ENCODE data around the gene CNTNAP2. TPM values are rescaled to one million over a fixed set of nuclear protein-coding genes. Genes with fewer than 3 reads are reported as not detected.

Gene CNTNAP2
- total RNA-seq, 2 experiments from 2014 or later: not detected

DNA sequence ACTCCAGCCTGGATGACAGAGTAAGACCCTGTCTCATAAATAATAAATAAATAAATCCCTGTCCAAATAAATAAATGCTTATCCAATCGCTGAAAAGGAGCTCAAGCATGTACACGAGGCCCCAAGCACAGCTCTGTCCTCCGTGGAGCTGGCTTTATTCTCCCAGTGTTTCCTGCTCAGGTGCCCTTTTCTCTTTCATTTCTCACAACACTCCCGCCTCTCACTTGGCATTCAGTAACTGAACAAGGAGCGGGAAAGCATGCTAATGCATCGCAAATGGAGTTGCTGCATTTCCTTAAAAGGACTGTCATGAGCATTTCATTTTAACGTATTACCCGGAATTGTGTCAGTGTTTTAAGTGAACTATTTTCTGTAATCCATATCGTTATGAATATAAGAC, 2263.1 kb downstream of the CNTNAP2 start:
- Mint-ChIP-seq H3K4me1 (ENCODE audit: low read depth) (no peaks in the 10 kb centered on the region), H3K27me3 (peaks cover 2% of the 10 kb centered on the region), H3K9me3 (peaks cover 4% of the 10 kb centered on the region), H3K36me3 (no peaks in the 10 kb centered on the region), H3K4me3 (no peak overlapping the region), H3K27ac (no peak overlapping the region)
- ChIA-PET CTCF (no interaction called here), POLR2A (no interaction called here)
- intact Hi-C loops (cut with micrococcal nuclease): no loop called here
- DNase-seq: no peak

DNA sequence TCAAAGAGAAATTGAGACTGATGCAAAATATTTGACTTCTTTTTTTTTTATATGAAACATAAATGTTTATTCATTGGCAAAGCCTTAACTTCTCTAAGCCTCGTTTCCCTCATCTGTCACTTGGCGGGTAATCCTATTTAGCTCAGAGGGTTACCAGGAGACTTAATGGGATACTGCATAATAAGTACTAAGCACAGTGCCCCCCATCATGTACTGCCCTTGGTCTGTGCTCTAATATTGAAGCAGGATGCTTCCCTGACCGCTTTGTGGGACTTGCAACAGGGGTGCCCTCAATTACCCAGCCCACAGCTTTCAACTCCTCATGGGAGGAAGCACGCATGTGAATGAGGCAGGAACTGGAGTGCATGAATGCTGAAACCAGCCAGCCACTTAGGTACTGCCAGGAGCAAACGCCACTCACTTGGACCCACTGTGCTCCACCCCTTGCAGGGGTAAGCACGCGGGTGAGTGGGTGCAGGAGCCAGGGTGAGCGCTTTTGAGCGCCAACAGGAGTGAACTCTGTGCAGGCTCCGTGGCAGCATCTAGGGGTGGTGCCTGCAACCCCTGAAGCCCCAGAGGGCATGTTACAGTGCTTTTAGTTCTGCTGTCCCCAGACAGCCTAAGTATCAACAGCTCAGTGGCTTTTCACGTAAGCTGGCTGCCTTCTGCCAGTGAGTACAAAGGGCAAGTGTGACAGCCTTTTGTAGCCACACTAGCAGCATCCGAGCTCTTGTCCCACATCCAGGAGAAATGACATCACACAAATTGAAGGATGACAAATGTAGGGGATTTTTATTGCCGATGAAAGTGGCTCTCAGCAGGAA, 2264.2 kb downstream of the CNTNAP2 start:
- Mint-ChIP-seq H3K36me3 (no peaks in the 10 kb centered on the region), H3K4me3 (no peak overlapping the region), H3K4me1 (ENCODE audit: low read depth) (no peaks in the 10 kb centered on the region), H3K27ac (no peak overlapping the region), H3K9me3 (peaks cover 4% of the 10 kb centered on the region), H3K27me3 (peaks cover 2% of the 10 kb centered on the region)
- no peak for DNase-seq
- ChIA-PET POLR2A (no interaction called here), CTCF (no interaction called here)
- intact Hi-C loops (cut with micrococcal nuclease): no loop called here

DNA sequence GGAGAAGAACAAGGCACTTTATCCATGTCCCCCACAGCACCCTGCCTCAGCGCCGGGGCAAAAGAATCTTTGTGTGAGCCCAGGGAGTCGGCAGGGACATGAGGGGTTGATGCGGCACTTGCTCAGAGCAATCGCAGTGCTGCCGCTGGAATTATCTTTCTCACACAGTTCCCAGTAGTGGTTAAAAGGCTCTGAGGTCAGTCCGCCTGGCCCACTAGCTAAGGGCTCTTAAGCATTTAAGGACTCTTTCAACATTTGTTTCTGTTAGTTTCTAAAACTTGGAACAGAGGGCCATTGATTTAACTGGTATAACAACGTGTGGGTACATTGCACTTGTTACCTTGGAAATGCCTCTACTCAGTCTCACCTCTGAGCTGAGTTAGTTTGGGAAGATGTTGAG, 2266.0 kb downstream of the CNTNAP2 start:
- no peaks in the 10 kb centered on the region for H3K36me3 Mint-ChIP-seq
- no peak for DNase-seq
- POLR2A ChIA-PET: no interaction called here
- no peaks in the 10 kb centered on the region for H3K4me1 Mint-ChIP-seq (ENCODE audit: low read depth)
- H3K9me3 Mint-ChIP-seq: peaks cover 4% of the 10 kb centered on the region
- CTCF ChIA-PET: no interaction called here
- intact Hi-C loops (cut with micrococcal nuclease): no loop called here
- H3K4me3 Mint-ChIP-seq: no peak overlapping the region
- peaks cover 2% of the 10 kb centered on the region for H3K27me3 Mint-ChIP-seq
- no peak overlapping the region for H3K27ac Mint-ChIP-seq

DNA sequence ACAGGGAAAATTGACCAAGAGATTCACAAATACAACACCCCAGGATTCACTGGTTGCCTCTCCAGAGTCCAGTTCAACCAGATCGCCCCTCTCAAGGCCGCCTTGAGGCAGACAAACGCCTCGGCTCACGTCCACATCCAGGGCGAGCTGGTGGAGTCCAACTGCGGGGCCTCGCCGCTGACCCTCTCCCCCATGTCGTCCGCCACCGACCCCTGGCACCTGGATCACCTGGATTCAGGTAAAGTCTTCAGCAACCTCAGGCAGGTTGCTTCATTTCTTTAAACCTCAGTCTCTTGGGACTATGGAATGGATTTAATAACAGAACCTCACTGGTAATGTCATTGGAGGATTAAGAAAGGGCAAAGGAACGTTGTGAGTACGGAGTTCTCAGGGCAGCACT, 2267.1 kb downstream of the CNTNAP2 start:
- Mint-ChIP-seq H3K4me3 (no peak overlapping the region), H3K9me3 (peaks cover 4% of the 10 kb centered on the region), H3K4me1 (ENCODE audit: low read depth) (no peaks in the 10 kb centered on the region), H3K27me3 (peaks cover 2% of the 10 kb centered on the region), H3K27ac (no peak overlapping the region), H3K36me3 (no peaks in the 10 kb centered on the region)
- ChIA-PET CTCF (interaction anchor here (0.8 kb wide), 1 partner anchor 288 kb away, joined by 3 read pairs; no protein-coding TSS in a partner anchor), POLR2A (no interaction called here)
- DNase-seq: no peak
- intact Hi-C loops (cut with micrococcal nuclease): no loop called here

DNA sequence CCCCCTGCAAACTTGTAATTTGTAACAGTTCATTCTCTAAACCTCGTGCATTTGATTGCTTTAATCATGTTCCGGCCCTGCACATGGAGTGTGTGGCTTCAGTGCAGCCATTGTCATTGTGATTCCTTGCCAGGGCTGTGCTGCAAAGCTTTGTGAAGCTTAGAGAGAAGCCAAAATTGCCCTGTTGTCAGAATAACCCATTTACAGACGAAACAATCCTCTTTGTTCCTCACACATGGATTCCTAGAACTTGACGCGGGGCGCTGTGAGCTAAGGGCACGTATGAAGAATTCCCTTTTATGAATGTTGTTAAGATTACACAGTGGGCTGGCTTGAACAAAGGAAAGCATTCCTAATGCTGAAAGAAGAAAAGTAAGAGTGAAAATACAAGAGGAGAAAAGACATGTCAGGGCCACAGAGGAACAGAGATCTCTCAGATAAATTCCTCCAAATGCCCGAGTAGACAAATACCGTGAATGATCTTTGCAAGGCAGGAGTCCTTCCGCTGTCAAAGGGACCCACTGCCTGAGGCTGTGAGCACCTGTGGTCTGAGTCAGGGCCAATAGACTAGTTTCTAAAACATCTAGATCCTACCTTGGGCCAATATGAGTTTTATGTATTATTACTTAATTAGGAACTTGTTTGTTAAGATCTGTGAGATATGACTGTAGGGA, 2268.5 kb downstream of the CNTNAP2 start:
- ChIA-PET POLR2A (no interaction called here), CTCF (no interaction called here)
- Mint-ChIP-seq H3K27me3 (no peaks in the 10 kb centered on the region), H3K4me3 (no peak overlapping the region), H3K27ac (no peak overlapping the region), H3K9me3 (peaks cover 11% of the 10 kb centered on the region), H3K4me1 (ENCODE audit: low read depth) (no peaks in the 10 kb centered on the region), H3K36me3 (peaks cover 2% of the 10 kb centered on the region)
- DNase-seq: no peak
- intact Hi-C loops (cut with micrococcal nuclease): no loop called here

DNA sequence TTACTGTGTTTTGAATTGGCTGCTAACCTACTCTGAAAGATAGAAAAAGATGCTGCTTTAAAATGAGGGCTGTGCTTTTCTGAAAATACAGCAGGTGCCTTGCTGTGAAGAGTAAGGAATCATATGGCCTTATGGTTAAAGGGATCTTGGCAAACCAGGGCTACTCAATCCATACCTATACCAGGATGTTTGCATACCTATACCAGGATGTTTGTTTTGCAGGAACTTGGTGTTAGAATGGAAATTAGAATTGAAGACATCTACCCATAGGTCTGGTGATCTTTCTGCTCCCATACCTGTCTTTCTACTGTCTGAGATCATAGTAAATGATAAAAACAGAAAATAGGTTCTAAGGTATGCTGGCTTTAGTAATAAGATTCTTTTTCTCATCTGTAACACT, 2273.8 kb downstream of the CNTNAP2 start:
- DNase-seq: no peak
- ChIA-PET CTCF (no interaction called here), POLR2A (no interaction called here)
- Mint-ChIP-seq H3K27me3 (peaks cover 2% of the 10 kb centered on the region), H3K4me3 (no peak overlapping the region), H3K4me1 (ENCODE audit: low read depth) (no peaks in the 10 kb centered on the region), H3K9me3 (peaks cover 6% of the 10 kb centered on the region), H3K36me3 (peaks cover 2% of the 10 kb centered on the region), H3K27ac (no peak overlapping the region)
- intact Hi-C loops (cut with micrococcal nuclease): no loop called here

DNA sequence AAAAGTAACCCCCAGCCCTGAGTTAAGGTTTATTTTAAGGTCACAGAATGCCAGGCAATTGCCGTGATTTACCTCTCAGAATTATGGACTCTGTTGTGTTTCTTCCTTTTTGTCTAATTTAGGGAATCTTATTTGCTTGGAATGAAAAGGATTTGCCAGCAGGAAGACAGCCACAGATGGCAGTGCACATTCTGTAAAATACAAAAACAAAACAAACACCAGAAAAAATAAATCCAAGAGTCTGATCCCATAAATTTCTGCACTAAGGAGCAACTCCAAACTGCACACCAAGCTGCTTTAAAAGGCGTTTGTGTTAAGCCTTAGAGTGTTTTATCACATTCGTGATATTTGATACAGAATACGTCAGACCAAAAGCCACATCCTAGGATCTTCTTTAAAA, 2275.0 kb downstream of the CNTNAP2 start:
- Mint-ChIP-seq H3K9me3 (peaks cover 6% of the 10 kb centered on the region), H3K4me3 (no peak overlapping the region), H3K4me1 (ENCODE audit: low read depth) (no peaks in the 10 kb centered on the region), H3K36me3 (peaks cover 2% of the 10 kb centered on the region), H3K27me3 (peaks cover 10% of the 10 kb centered on the region), H3K27ac (no peak overlapping the region)
- CTCF ChIA-PET: no interaction called here
- POLR2A ChIA-PET: no interaction called here
- no peak for DNase-seq
- intact Hi-C loops (cut with micrococcal nuclease): no loop called here

DNA sequence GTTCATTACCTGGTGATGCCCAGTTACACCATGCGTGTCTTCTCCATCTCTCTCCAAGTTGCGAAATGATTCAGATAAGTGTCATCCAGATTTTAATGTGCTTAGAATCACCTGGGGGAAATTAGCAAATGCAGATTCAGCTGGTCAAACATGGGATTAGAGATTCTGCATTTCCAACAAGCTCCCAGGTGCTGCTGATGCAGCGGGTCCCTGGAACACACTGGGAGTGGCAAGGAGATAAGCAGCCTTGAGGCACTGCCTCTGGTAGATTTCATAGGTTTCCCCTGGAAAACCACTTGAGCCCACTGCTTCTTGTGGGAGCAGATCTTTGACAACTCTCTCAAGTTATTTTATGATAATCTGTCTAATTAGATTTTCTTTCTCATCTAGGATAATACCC, 2278.0 kb downstream of the CNTNAP2 start:
- no peak for DNase-seq
- Mint-ChIP-seq H3K4me1 (ENCODE audit: low read depth) (no peaks in the 10 kb centered on the region), H3K27me3 (peaks cover 22% of the 10 kb centered on the region), H3K27ac (no peak overlapping the region), H3K4me3 (no peak overlapping the region), H3K36me3 (no peaks in the 10 kb centered on the region), H3K9me3 (peaks cover under 1% of the 10 kb centered on the region)
- POLR2A ChIA-PET: no interaction called here
- CTCF ChIA-PET: no interaction called here
- intact Hi-C loops (cut with micrococcal nuclease): no loop called here

DNA sequence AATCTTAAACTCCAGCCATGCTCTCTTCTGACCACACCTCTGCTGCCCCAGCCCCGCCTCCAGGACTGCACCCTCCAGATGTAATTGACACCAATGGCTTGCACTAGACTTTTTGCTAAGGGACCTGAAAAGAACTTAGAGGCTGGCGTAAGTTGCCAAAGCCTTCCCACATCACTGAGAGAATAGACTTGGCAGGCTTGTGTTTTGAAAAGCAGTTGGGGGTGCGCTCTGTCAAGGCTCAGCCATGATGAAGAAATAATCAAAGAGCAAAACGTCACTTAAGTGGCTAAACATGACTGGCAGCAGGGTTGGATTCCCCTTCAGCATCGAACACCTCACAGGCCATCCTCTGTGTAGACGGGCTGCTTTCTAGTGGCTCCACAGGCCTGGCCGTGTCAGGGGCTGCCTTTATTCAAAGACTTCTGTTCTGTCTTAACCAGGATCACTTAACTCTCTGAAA, 2278.8 kb downstream of the CNTNAP2 start:
- Mint-ChIP-seq H3K9me3 (no peaks in the 10 kb centered on the region), H3K27ac (no peak overlapping the region), H3K36me3 (no peaks in the 10 kb centered on the region), H3K27me3 (peaks cover 26% of the 10 kb centered on the region), H3K4me1 (ENCODE audit: low read depth) (no peaks in the 10 kb centered on the region), H3K4me3 (no peak overlapping the region)
- no peak for DNase-seq
- ChIA-PET CTCF (no interaction called here), POLR2A (no interaction called here)
- intact Hi-C loops (cut with micrococcal nuclease): no loop called here

DNA sequence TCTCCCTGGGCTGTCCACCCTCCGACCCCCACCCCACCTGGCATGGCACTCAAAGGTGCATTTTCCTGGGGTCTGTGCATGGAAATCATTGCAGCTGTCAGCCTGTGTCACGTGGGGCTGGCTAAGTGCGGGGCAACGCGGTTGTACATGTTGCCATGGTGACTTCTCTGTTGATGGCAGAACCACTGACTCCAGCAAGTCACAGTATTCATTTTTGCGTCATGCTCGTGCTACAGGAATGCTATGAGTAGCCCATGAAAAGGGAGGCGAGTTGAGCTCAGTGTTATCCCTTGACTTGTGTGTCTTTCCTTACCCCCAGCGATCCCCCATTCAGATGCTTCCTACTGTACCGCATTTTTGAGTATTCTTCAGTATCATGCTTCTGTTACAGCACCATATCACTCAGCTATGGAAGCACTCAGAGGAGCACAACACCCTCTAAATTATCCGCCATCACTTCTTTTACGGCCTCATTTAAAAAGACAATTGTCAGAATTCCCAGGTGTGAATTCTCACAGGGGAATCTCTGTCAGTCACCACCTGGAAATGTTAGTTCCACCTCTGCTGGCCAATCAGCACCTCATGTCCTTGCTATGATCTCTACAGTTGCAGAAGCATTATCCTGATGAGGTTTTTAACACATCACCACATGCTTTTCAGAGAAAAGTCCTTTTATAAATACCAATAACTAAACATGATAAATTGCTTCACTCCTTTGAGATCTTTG, 2279.6 kb downstream of the CNTNAP2 start:
- CTCF ChIA-PET: no interaction called here
- POLR2A ChIA-PET: no interaction called here
- Mint-ChIP-seq H3K27me3 (peaks cover 29% of the 10 kb centered on the region), H3K27ac (no peak overlapping the region), H3K4me1 (ENCODE audit: low read depth) (no peaks in the 10 kb centered on the region), H3K36me3 (no peaks in the 10 kb centered on the region), H3K4me3 (no peak overlapping the region), H3K9me3 (no peaks in the 10 kb centered on the region)
- intact Hi-C loops (cut with micrococcal nuclease): no loop called here
- no peak for DNase-seq

DNA sequence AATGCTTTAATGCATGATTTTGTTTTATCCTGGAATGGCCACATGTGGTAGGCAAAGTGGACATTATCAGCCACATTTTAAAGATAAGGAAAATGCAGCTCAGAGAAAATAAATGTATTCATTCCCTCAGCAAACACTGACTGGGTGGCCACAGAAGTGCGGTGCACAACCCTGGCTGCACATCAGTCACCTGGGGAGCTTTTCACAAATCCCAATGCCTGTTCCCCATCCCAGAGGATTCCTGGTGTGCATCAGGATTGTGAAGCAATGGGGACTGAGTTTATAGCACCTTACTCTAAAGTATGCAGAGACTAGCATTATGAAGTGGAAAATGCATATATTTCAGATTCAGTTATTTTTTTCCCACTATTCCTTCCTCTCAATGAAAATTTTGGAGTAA, 2280.5 kb downstream of the CNTNAP2 start:
- Mint-ChIP-seq H3K9me3 (no peaks in the 10 kb centered on the region), H3K4me1 (ENCODE audit: low read depth) (no peaks in the 10 kb centered on the region), H3K27ac (no peak overlapping the region), H3K4me3 (no peak overlapping the region), H3K36me3 (no peaks in the 10 kb centered on the region), H3K27me3 (peaks cover 30% of the 10 kb centered on the region)
- CTCF ChIA-PET: no interaction called here
- intact Hi-C loops (cut with micrococcal nuclease): no loop called here
- POLR2A ChIA-PET: no interaction called here
- no peak for DNase-seq

DNA sequence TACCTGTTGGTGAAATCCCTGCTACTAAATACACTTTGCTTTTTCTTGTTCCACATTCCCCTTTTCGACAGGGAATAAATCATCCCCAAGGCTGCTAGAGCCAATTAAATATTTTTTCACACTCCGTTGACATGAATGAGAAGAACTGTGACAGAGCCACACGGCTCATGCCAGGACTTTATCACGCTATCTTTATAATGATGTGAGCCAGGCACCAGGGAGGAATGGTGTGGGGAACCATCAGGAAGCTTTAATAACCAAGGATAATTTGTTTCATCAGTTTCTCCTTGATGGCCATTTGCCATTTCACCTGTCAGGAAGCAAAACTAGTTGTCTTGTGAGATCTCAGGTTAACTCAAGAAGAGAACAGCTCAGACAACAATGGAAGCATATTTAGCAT, 2280.9 kb downstream of the CNTNAP2 start:
- H3K27ac Mint-ChIP-seq: no peak overlapping the region
- H3K4me1 Mint-ChIP-seq (ENCODE audit: low read depth): no peaks in the 10 kb centered on the region
- CTCF ChIA-PET: no interaction called here
- H3K27me3 Mint-ChIP-seq: peaks cover 33% of the 10 kb centered on the region
- no peaks in the 10 kb centered on the region for H3K9me3 Mint-ChIP-seq
- intact Hi-C loops (cut with micrococcal nuclease): no loop called here
- DNase-seq: no peak
- POLR2A ChIA-PET: no interaction called here
- no peaks in the 10 kb centered on the region for H3K36me3 Mint-ChIP-seq
- H3K4me3 Mint-ChIP-seq: no peak overlapping the region
